GM10847 (cell line): Measurements from ENCODE around the gene MRPL45.

Source experiments
- POLR2A ChIP-seq: IDR thresholded peaks from 2 replicates; pipeline ENCODE4 v1.6.1; 2011; ENCODE audit not compliant: insufficient read length; ENCODE audit errors: extremely low read depth

Gene MRPL45

DNA sequence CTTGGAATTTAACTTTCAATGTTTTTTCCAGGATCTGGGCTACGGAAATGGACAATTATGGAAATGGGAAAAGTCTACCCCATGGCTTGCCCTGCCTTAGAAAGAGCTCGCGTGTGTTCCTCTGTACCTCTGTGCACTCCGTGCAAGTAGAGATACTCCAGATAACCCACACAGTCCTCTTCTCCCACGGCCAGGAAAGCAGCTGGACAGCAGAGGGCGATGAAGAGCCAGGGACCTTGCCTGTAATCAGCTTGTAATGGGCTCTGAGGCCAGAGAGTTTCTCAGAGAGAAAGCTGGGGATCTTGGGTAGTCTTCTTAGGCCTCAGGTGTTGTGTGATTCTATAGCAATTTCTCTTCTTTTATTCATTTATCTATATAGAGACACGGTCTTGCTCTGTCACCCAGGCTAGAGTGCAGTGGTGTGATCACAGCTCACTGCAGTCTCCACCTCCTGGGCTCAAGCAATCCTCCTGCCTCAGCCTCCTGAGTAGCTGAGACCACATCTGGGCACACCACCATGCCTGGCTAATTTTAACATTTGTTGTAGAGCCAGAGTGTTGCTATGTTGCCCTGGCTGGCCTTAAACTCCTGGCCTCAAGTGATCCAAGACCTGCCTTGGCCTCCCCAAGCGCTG, 52.2 kb downstream of the MRPL45 start:
- TF ChIP-seq POLR2A = no peak

DNA sequence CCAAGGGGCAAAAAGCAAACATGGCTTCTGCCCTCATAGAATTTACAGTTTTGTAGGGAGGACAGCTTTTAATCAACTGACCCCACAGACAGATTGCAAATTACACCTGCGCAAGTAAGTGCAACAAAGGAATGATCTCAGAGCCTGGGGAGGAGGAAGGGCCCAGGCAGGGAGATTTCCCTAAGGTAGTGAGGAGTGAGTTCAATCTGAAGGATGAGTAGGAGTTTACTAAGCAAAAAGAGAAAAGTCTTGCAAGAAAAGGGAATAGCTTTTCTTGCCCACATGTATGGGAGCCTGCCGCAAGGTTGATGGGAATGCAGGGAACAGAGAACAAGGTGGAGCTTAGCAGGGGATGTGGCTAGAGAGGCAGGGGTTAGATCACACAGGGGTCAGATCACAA, 53.1 kb downstream of the MRPL45 start:
- no peak for TF ChIP-seq POLR2A

DNA sequence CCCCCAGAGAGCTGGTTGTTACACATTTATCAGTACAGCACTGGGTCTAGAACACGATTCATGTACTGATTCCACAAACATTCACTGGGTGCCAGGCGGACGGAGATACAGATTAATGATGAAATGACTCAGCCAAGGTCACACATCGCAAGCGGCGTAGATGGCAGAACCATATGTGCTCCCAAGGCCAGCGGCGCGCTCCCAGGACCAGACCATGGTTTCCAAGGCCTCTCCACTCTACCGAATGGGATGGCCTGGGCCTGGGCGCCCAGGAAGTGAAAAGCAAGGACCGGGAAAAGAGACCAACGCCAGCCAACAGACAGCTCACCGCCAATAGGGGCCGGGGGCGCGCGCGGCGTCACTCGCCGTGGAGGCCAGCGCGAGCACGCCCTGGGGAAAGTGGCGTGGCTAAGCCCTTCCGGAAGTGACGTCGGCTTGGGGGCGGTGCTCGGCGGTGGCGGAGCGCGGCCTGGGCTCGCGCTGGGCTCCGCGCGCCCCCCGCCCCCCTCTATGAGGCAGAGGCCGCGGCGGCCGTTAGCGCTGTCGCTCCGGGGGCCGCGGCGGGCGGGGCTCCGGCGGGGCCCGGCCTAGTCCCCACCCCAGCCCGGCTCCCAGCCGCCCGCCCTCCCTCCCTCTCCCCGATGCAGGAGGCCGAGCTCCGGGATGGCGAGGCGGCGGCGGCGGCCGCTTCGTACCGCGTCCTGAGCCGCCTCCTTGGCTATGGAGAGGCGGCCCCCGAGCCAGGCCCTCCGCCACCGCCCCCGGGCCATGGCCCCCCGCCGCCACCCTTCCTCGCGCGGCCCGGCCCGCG, 54.6 kb downstream of the MRPL45 start, which contains the start of gene SOCS7:
SOCS7 (plus strand) TSS at position 433 of the 811 bp plus-strand sequence; CDS start at position 642, 209 bp downstream.
- TF ChIP-seq POLR2A = peak; percentile 91

DNA sequence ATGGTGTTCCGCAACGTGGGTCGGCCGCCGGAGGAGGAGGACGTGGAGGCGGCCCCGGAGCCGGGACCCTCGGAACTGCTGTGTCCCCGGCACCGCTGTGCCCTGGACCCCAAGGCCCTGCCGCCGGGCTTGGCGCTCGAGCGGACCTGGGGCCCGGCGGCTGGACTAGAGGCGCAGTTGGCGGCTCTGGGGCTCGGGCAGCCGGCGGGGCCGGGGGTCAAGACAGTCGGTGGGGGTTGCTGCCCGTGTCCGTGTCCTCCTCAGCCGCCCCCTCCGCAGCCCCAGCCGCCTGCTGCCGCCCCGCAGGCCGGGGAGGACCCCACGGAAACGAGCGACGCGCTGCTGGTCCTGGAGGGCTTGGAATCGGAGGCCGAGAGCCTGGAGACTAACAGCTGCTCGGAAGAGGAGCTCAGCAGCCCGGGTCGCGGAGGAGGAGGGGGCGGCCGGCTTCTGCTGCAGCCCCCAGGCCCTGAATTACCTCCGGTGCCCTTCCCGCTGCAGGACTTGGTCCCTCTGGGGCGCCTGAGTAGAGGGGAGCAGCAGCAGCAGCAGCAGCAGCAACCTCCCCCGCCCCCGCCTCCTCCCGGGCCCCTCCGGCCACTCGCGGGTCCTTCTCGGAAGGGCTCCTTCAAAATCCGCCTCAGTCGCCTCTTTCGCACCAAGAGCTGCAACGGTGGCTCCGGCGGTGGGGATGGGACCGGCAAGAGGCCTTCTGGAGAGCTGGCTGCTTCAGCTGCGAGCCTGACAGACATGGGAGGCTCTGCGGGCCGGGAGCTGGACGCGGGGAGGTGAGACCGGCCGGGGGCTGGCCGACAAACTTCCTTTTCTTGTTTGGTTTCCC, 55.5 kb downstream of the MRPL45 start:
- no peak for TF ChIP-seq POLR2A

DNA sequence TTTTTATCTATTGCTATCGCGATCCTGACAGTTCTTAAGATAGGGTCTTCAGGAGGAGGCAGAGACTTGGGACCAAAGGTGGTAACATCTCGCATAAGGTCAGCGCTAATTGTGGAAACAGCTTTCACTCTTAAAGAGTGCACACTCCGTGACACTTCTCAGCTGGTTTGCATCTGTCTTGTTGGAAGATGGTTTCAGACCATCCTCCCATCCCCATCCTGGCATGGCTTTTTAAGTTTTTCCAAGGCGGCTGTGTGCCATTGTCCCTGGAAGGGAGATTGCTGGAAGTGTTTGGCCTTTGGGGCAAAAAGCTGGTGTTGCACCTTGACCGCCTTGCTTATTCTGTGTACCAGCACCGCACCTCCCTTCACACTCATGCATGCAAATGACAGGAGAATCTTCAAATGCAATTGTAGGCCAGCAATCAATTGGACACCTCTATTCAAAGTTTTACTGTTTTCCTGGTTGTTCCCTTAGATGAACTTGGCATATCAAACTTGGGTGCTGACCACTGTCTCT, 56.2 kb downstream of the MRPL45 start:
- TF ChIP-seq POLR2A = no peak

DNA sequence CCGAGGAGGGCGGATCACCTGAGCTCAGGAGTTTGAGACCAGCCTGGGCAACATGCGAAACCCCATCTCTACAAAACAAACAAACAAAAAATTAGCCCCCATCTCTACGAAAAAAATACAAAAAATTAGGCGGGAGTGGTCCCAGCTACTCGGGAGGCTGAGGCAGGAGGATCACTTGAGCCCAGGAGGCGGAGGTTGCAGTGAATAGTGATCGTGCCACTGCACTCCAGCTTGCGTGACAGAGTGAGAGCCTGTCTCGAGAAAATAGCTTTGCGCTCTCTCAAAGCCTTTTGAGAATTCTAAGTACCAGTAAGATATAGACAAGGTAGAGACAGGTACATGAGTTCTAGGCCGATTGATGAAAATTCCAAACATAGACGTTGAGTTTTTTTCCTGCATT, 56.7 kb downstream of the MRPL45 start:
- TF ChIP-seq POLR2A = no peak

DNA sequence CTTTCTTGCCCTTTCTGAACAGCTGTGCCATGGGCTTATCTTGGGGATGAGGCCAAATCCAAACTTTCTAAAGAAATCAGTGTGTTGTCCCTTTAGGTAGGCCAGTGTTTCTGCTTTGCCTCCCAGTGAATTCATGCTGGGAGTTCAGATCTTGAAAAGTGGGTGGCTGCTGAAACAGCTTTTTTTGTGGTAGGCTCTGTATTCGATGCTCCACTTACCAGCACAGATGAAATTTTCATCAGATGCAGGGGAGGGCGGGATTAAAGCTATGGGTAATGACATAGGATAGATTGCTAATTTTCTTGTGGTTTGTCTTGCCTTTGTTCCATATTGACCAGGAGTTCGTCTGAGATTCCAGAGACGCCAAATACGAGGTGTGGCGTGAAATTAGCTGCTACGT, 57.5 kb downstream of the MRPL45 start:
- TF ChIP-seq POLR2A = no peak

DNA sequence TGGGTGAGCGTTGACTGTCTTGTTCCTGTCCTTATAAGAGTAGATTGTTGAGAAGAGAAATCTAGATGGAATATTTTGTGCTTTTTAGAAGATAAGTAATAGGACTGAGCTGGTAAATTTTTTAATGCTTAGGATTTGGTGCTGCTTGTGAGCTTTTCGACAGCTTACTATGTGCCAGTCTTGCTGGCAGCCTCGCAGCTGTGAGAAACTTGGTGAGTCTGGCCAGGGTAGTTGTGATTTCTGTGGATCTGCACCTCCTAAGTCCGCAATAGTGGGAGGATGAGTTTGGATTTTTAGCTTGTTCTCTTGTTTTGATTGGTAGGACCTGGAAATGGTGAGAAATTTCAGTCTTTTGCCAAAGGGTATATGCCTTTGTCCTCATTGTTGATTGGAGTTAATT, 58.3 kb downstream of the MRPL45 start:
- no peak for TF ChIP-seq POLR2A

DNA sequence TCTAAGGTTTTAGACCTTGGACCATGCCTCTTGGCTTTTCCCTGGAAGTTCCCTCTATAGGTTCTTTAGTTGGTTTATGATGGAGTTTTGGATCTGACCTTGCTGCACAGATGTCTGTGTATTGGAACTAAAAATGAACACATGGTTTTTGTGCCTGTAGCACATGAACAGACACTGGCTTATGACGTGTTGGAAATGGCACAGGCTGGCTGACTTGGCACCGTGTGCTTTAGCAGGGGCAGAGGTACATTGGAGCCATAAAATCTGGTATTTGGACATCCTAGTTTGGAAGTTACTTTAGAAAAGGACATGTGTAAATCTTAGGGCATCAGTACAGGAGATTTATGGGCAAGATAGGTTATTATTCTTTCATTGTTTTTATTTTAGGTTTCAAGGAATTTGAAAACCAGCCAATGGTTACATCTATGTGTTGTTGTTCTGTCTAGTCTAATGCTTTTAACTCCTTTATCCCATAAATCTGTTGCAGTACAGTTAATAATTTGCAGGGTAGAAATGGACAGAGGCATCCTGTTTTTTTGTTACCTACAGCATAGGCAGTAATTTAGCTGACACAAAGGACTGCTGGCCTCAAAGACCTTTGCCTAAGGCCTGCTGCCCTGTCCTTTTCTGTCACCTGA, 60.6 kb downstream of the MRPL45 start:
- TF ChIP-seq POLR2A = no peak

DNA sequence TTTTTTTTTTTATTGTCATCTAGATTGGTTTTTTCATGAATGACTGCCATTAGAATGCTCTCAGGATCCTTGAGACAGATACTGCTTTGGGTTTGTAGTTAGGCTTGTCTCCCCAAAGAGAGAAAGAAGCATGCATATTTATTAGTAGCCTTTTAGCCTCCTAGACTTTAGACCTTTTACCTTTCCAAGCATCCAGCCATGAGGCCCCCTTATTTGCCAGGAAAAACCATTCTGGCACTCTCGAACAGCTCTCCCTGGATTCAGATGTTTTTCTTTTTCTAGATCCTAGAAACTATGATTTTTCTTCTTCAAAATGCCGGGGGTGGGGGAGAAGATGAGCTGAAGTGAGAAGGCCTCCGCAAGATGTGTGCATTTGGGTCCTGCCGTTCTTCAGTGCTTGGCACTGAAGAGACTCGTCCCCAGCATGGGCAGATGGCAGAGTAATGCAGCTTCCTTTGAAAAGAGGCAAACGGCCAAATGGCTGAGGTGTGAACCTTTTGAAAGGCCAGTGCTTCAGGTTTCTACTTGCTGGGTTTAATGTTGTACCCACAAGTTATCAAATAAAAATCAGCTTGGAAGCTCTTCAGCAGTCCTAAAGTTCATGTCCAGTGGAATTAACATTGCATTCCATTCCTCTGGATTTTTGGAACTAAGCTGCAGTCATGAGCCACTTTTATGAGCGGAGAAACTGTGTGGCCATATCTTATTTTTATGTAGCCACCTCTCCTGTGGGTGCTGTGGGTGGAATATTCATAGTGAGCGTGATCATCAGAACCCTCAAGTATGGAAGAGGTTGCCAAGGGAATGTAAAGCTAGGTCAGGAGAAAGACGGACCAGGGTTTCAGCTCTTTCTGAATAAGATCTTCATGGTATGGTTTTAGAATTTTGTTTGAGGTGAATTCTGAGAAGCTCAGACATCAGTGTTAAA, 61.9 kb downstream of the MRPL45 start:
- TF ChIP-seq POLR2A = no peak

DNA sequence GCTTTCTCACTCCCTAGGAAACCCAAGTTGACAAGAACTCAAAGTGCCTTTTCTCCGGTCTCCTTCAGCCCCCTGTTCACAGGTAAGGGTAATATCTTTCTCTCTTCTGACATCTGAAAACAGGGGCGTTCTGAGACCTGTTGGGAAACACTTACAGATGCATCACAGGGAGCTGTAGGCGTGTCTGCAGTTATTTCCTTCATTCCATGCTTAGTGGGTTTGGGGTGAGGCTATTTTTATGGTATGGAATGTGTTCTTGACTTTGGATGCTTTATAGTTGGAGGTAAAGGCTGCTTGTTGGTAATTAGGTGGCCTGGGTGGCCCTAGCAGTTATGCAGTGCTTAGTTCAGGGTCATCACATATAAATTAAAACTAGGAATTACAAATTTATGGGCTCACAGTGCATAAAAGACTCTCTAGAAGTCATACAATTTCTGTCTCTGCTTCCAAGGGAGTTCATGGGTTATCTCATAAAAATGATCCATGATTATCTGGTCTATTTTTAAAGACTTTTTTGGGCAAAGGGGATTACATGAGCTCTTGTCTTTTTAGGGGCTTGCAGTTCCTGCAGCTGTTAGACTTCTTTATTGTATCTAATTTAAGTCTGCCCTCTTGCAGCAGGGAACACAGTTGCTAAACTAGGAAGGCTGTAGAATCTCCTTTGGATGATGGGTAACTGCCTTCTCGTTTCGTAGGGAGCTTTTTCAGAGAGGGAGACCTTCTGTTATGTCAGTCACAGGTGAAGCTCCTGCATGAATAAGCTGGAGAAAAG, 64.9 kb downstream of the MRPL45 start:
- TF ChIP-seq POLR2A = no peak

DNA sequence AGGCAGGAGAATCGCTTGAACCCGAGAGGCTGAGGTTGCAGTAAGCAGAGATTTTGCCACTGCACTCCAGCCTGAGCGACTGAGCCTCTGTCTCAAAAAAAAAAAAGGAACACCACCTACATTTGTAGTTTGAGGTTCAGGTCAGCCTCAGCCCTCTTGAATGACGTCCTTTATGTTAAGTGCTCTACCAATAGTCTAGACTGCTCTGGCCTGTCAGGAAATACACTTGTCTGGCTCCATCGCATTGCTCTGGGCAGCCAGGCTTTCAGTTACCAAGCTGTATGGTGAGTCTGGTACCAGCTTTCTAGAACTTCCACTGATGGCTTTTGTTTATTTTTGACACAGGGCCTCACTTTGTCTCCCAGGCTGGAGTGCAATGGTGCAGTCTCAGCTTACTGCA, 66.0 kb downstream of the MRPL45 start:
- TF ChIP-seq POLR2A = no peak

DNA sequence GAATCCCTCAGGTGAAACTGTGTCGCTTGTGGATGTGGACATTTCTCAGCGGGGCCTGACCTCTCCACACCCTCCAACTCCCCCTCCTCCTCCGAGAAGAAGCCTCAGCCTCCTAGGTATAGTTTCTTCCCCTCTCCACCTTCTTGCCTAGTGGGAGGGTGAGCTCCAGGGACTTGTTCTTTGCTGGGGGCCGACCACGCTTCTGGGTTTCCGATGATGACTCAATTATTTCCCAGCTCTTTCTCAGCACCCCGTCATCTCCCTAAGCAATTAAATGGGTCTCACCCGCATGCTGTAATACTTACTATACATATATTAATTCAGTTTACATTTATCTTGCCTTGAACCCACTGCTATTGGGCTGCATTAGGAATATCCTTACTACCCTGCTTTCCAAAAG, 67.8 kb downstream of the MRPL45 start:
- TF ChIP-seq POLR2A = no peak
